H9 (cell line): ENCODE results near the gene C4orf33. TPM values are rescaled to one million over a fixed set of nuclear protein-coding genes. Genes with fewer than 3 reads are reported as not detected.

Experiments used
- DNase-seq: peaks from one replicate; pipeline ENCODE4 v3.0.0-alpha.2; 2017
- H2AFZ ChIP-seq: one replicate; pipeline ENCODE4 v1.6.1; 2013; ENCODE audit warnings: mild to moderate bottlenecking, low read length, control low read depth, moderate library complexity
- H2AK5ac ChIP-seq: 2 replicates; pipeline ENCODE4 v1.6.1; 2013; ENCODE audit warnings: low read length, control low read depth, mixed read lengths; ENCODE audit not compliant: insufficient read length
- H2BK120ac ChIP-seq: one replicate; pipeline ENCODE4 v1.6.1; 2013; ENCODE audit warnings: low read depth, mild to moderate bottlenecking, low read length, control low read depth, inconsistent platforms; ENCODE audit not compliant: poor library complexity, severe bottlenecking
- H2BK12ac ChIP-seq: 2 replicates; pipeline ENCODE4 v1.6.1; 2013; ENCODE audit warnings: low read length, control low read depth, mixed read lengths, low read depth; ENCODE audit not compliant: insufficient read length
- H2BK15ac ChIP-seq: 2 replicates; pipeline ENCODE4 v1.6.1; 2013; ENCODE audit warnings: low read depth, low read length, control low read depth
- H2BK20ac ChIP-seq: one replicate; pipeline ENCODE4 v1.6.1; 2013; ENCODE audit warnings: low read depth, mild to moderate bottlenecking, low read length, control low read depth, inconsistent platforms; ENCODE audit not compliant: poor library complexity, severe bottlenecking
- H2BK5ac ChIP-seq: 2 replicates; pipeline ENCODE4 v1.6.1; 2013; ENCODE audit warnings: low read length, control low read depth, mixed read lengths; ENCODE audit not compliant: insufficient read length
- H3K14ac ChIP-seq: 2 replicates; pipeline ENCODE4 v1.6.1; 2013; ENCODE audit warnings: low read length, control low read depth; ENCODE audit not compliant: insufficient read depth
- H3K18ac ChIP-seq: 2 replicates; pipeline ENCODE4 v1.6.1; 2013; ENCODE audit warnings: low read depth, mild to moderate bottlenecking, mixed read lengths, low read length, control low read depth; ENCODE audit not compliant: insufficient read length
- H3K23ac ChIP-seq: 2 replicates; pipeline ENCODE4 v1.6.1; 2013; ENCODE audit warnings: low read length, control low read depth, mixed read lengths, low read depth; ENCODE audit not compliant: insufficient read length
- H3K23me2 ChIP-seq: 2 replicates; pipeline ENCODE4 v1.6.1; 2013; ENCODE audit warnings: low read depth, mild to moderate bottlenecking, mixed read lengths, low read length, control low read depth; ENCODE audit not compliant: insufficient read length, poor library complexity, severe bottlenecking
- H3K27ac ChIP-seq: 2 replicates; pipeline ENCODE4 v1.5.1; 2013; ENCODE audit warnings: low read length, control low read depth, mixed read lengths, low read depth; ENCODE audit not compliant: insufficient read length
- H3K27me3 ChIP-seq: 2 replicates; pipeline ENCODE4 v1.6.1; 2013; ENCODE audit warnings: low read length, control low read depth, inconsistent platforms; ENCODE audit not compliant: insufficient read depth
- H3K4ac ChIP-seq: 2 replicates; pipeline ENCODE4 v1.6.1; 2013; ENCODE audit warnings: low read depth, mild to moderate bottlenecking, control low read depth, inconsistent platforms, low read length, moderate library complexity
- H3K4me1 ChIP-seq: 2 replicates; pipeline ENCODE4 v1.6.1; 2013; ENCODE audit warnings: low read length, control low read depth, inconsistent platforms; ENCODE audit not compliant: insufficient read depth
- H3K4me2 ChIP-seq: 2 replicates; pipeline ENCODE4 v1.6.1; 2013; ENCODE audit warnings: low read length, control low read depth, mixed read lengths; ENCODE audit not compliant: insufficient read length, insufficient read depth
- H3K56ac ChIP-seq: 2 replicates; pipeline ENCODE4 v1.6.1; 2013; ENCODE audit warnings: low read depth, mild to moderate bottlenecking, mixed read lengths, low read length, control low read depth; ENCODE audit not compliant: insufficient read length
- H3K79me1 ChIP-seq: 2 replicates; pipeline ENCODE4 v1.6.1; 2013; ENCODE audit warnings: low read depth, mild to moderate bottlenecking, moderate library complexity, low read length, control low read depth, inconsistent platforms; ENCODE audit not compliant: insufficient read depth, poor library complexity, severe bottlenecking
- H3K79me2 ChIP-seq: 2 replicates; pipeline ENCODE4 v1.6.1; 2013; ENCODE audit warnings: low read length, control low read depth, inconsistent platforms; ENCODE audit not compliant: insufficient read depth
- H3K9ac ChIP-seq: 2 replicates; pipeline ENCODE4 v1.6.1; 2013; ENCODE audit warnings: low read length, control low read depth, mixed read lengths; ENCODE audit not compliant: insufficient read length; ENCODE audit errors: extremely low read depth
- H3K9me3 ChIP-seq: one replicate; pipeline ENCODE4 v1.6.1; 2013; ENCODE audit warnings: low read depth, low read length, inconsistent platforms; ENCODE audit not compliant: control insufficient read depth
- H3T11ph ChIP-seq: one replicate; pipeline ENCODE4 v1.6.1; 2013; ENCODE audit warnings: mild to moderate bottlenecking, low read length, control low read depth, inconsistent platforms
- H4K20me1 ChIP-seq: one replicate; pipeline ENCODE4 v1.6.1; 2013; ENCODE audit not compliant: control insufficient read depth, insufficient read length, insufficient read depth
- H4K5ac ChIP-seq: 2 replicates; pipeline ENCODE4 v1.6.1; 2013; ENCODE audit warnings: low read depth, mild to moderate bottlenecking, mixed read lengths, low read length, control low read depth; ENCODE audit not compliant: insufficient read length
- H4K8ac ChIP-seq: replicated peaks from 2 replicates; pipeline ENCODE4 v1.6.1; 2013; ENCODE audit warnings: low read length, control low read depth, mixed read lengths, low read depth; ENCODE audit not compliant: insufficient read length
- H4K91ac ChIP-seq: 2 replicates; pipeline ENCODE4 v1.6.1; 2013; ENCODE audit warnings: low read depth, mild to moderate bottlenecking, moderate library complexity, mixed read lengths, low read length, control low read depth; ENCODE audit not compliant: insufficient read length
- H3K27ac Mint-ChIP-seq, 3 experiments: 2 replicates in 2 of 3; 3 replicates in 1 of 3; pipeline ENCODE4 v1.8.0; 2020 to 2021; ENCODE audit warnings: mixed read lengths in 3 of 3, mild to moderate bottlenecking in 1 of 3, moderate library complexity in 1 of 3
- H3K27me3 Mint-ChIP-seq: 2 replicates; pipeline ENCODE4 v1.8.0; 2021; ENCODE audit warnings: low read depth, mild to moderate bottlenecking, moderate library complexity, mixed read lengths
- H3K36me3 Mint-ChIP-seq, 3 experiments: 2 replicates in 2 of 3; 3 replicates in 1 of 3; pipeline ENCODE4 v1.8.0; 2020 to 2021; ENCODE audit warnings: low read depth in 3 of 3, mixed read lengths in 3 of 3; ENCODE audit not compliant: insufficient read depth in 1 of 3
- H3K4me1 Mint-ChIP-seq, 2 experiments: 2 replicates each; pipeline ENCODE4 v1.8.0; 2020; ENCODE audit warnings: mixed read lengths in 2 of 2
- H3K4me3 Mint-ChIP-seq, 2 experiments: 2 replicates in 1 of 2; 3 replicates in 1 of 2; pipeline ENCODE4 v1.8.0; 2020 to 2021; ENCODE audit warnings: mild to moderate bottlenecking in 2 of 2, mixed read lengths in 2 of 2, moderate library complexity in 1 of 2
- H3K9me3 Mint-ChIP-seq, 2 experiments: 2 replicates in 1 of 2; 3 replicates in 1 of 2; pipeline ENCODE4 v1.8.0; 2020; ENCODE audit warnings: mild to moderate bottlenecking in 2 of 2, mixed read lengths in 2 of 2, moderate library complexity in 1 of 2
- CTCF ChIP-seq: fragments of 200-600 bp; sonication (generic); conservative IDR thresholded peaks from 3 replicates; pipeline ENCODE4 v1.8.0; 2021; ENCODE audit warnings: antibody characterized with exemption, mild to moderate bottlenecking
- WGBS: extraction: QIAGEN DNeasy Blood & Tissue Kit; methylation state at CpG from one replicate; pipeline ENCODE4 v1.1.7; 2013; ENCODE audit warnings: missing lambda C conversion rate, low lambda C conversion rate, mixed read lengths; ENCODE audit not compliant: insufficient read length; ENCODE audit errors: extremely low coverage; 5-methylcytosine and 5-hydroxymethylcytosine counted together
- total RNA-seq: library from RNA; stranded (reverse); gene quantifications from 2 replicates; pipeline ENCODE4 v1.2.1, GENCODE V29; 2021

Gene C4orf33
- total RNA-seq, 1 experiment from 2014 or later = 7.4 TPM

- Histone ChIP-seq H2BK12ac (no peak within 1 kb of the TSS), H3K4me1 (no peaks in the 10 kb centered on the region), H3K14ac (peak within 1 kb of the TSS; percentile 76), H3K9ac (peak within 1 kb of the TSS; percentile 48), H4K20me1 (no peaks in the 10 kb centered on the region), H4K91ac (no peak within 1 kb of the TSS), H4K8ac (no peak within 1 kb of the TSS), H3K56ac (no peak within 1 kb of the TSS), H3T11ph (no peak within 1 kb of the TSS), H2AFZ (peak within 1 kb of the TSS; percentile 1), H4K5ac (no peak within 1 kb of the TSS), H2AK5ac (no peak within 1 kb of the TSS), H3K4me2 (peak within 1 kb of the TSS; percentile 97), H3K79me1 (no peaks in the 10 kb centered on the region), H3K23me2 (peaks cover 7% of the 10 kb centered on the region), H2BK15ac (no peak within 1 kb of the TSS), H3K27ac (peak within 1 kb of the TSS; percentile 21), H3K23ac (no peak within 1 kb of the TSS), H2BK20ac (no peak within 1 kb of the TSS), H2BK5ac (no peak within 1 kb of the TSS), H3K27me3 (no peaks in the 10 kb centered on the region), H3K9me3 (no peaks in the 10 kb centered on the region), H3K79me2 (no peaks in the 10 kb centered on the region), H3K4ac (no peak within 1 kb of the TSS), H3K18ac (peak within 1 kb of the TSS; percentile 76), H2BK120ac (no peak within 1 kb of the TSS)
- H3K36me3 Mint-ChIP-seq = 0 out of 7 replicates have a peak, but pooled peaks cover 0 to 1% (median 0%) of the 10 kb centered on the region in 3 experiments
- no CpG with 5 or more reads among the region's 57 CpGs for WGBS
- no peaks in the 10 kb centered on the region for H3K9me3 Mint-ChIP-seq
- DNase-seq = peak; percentile 98
- peak within 1 kb of the TSS in 2 of 3 experiments; percentile 55 to 64; a peak in 1 of 7 replicates for H3K27ac Mint-ChIP-seq
- no peaks in the 10 kb centered on the region for H3K27me3 Mint-ChIP-seq
- H3K4me3 Mint-ChIP-seq = no peak within 1 kb of the TSS
- H3K4me1 Mint-ChIP-seq = peaks cover 13 to 17% of the 10 kb centered on the region in 2 experiments
- TF ChIP-seq CTCF = no peak
Measured at GRCh38 chr4:129093191-129093920, 2.6 kb upstream of the C4orf33 start, which contains the start of gene SCLT1. SCLT1 (minus strand) TSS chr4:129093539; CDS start chr4:129093103, 436 bp downstream.
